Thyroid gland (tissue), 4 donors: Measurements from ENCODE around the gene KCNMA1.

ENCODE experiments used
- POLR2A ChIP-seq, 2 donors: fragments of 450-650 bp; IDR thresholded peaks; one replicate each; pipeline ENCODE4 v1.6.1; 2017; ENCODE audit warnings: antibody characterized with exemption in 2 of 2, mild to moderate bottlenecking in 2 of 2, moderate library complexity in 1 of 2
- TF ChIP-seq, protein P1 (sequence below), 6 experiments: fragments of 200-600 bp in 3 of 6; fragments of 450-650 bp in 3 of 6; sonication (generic) in 3 of 6; IDR thresholded peaks; one replicate each; pipeline ENCODE4 v1.5.1; 2016 to 2019; ENCODE audit warnings: antibody characterized with exemption in 6 of 6, mild to moderate bottlenecking in 2 of 6, inconsistent platforms in 1 of 6, moderate library complexity in 1 of 6

DNA sequence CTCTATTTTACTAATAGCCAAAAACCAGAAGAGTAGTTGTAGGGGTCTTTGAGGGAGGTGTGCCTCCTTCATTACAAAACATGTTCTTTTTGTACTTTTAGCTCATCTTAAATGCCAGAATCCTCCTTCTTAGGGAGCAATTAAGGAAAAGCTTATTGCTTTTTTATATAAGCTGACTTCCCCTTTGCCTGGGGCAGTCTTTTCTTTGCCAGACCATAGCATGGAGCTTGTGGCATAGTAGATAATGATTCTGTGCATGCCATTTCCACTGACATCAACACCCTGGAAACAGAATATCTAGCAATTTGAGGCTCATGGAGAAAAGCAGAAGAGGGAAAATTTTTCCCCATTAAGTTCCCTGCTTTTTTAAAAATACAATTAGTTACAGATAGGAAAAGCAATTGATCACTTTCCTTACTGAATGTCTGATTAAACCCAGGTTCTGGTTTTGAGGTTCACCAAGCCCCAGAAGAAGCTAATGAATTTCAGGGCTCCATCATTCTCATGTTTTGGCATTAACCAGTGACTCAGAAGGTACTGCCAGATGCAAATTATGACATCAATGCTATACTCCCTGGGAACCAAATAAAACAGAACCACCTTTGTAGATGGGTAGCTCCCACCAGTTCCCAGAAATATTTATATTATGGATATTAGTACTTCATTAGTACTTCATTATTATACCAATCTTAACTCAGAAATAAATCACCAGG is 410.6 kb downstream of the KCNMA1 start:
- TF ChIP-seq, protein P1, sequence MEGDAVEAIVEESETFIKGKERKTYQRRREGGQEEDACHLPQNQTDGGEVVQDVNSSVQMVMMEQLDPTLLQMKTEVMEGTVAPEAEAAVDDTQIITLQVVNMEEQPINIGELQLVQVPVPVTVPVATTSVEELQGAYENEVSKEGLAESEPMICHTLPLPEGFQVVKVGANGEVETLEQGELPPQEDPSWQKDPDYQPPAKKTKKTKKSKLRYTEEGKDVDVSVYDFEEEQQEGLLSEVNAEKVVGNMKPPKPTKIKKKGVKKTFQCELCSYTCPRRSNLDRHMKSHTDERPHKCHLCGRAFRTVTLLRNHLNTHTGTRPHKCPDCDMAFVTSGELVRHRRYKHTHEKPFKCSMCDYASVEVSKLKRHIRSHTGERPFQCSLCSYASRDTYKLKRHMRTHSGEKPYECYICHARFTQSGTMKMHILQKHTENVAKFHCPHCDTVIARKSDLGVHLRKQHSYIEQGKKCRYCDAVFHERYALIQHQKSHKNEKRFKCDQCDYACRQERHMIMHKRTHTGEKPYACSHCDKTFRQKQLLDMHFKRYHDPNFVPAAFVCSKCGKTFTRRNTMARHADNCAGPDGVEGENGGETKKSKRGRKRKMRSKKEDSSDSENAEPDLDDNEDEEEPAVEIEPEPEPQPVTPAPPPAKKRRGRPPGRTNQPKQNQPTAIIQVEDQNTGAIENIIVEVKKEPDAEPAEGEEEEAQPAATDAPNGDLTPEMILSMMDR (IDR thresholded peaks at IDR 0.05), result no peak
- TF ChIP-seq POLR2A (IDR thresholded peaks at IDR 0.05), result no peak
